IPS-15b (cell line): ENCODE data around the gene MAPK1.
"Not testable (repeated sequence)": the region's sequence is repeated elsewhere in the genome, so short reads cannot be mapped to it uniquely, and the experiment has no call there.

Experiments
- H3K27me3 ChIP-seq: one replicate; pipeline ENCODE4 v1.6.1; 2013; ENCODE audit warnings: low read length; ENCODE audit not compliant: control insufficient read depth, insufficient read depth
- H3K36me3 ChIP-seq: one replicate; pipeline ENCODE4 v1.6.1; 2013; ENCODE audit warnings: low read length; ENCODE audit not compliant: control insufficient read depth, insufficient read depth
- H3K4me1 ChIP-seq: one replicate; pipeline ENCODE4 v1.6.1; 2013; ENCODE audit warnings: mild to moderate bottlenecking, low read length; ENCODE audit not compliant: control insufficient read depth, insufficient read depth
- H3K4me3 ChIP-seq: one replicate; pipeline ENCODE4 v1.5.1; 2013; ENCODE audit warnings: low read depth, low read length
- H3K9ac ChIP-seq: one replicate; pipeline ENCODE4 v1.6.1; 2013; ENCODE audit warnings: low read depth, mild to moderate bottlenecking, low read length
- H3K9me3 ChIP-seq: one replicate; pipeline ENCODE4 v1.6.1; 2013; ENCODE audit warnings: mild to moderate bottlenecking, low read length; ENCODE audit not compliant: control insufficient read depth, insufficient read depth

Gene MAPK1

GRCh38 chr22:21902296-21903087 is 35.0 kb upstream of the MAPK1 start:
- Histone ChIP-seq H3K36me3 (no peaks in the 10 kb centered on the region), H3K9me3 (no peaks in the 10 kb centered on the region), H3K4me3 (no peak overlapping the region), H3K9ac (no peak overlapping the region), H3K27me3 (no peaks in the 10 kb centered on the region), H3K4me1 (no peaks in the 10 kb centered on the region)

- no peak overlapping the region for H3K4me3 ChIP-seq
- H3K27me3 ChIP-seq = no peaks in the 10 kb centered on the region
- no peak overlapping the region for H3K9ac ChIP-seq
- no peaks in the 10 kb centered on the region for H3K9me3 ChIP-seq
- no peaks in the 10 kb centered on the region for H3K36me3 ChIP-seq
- H3K4me1 ChIP-seq = no peaks in the 10 kb centered on the region
Measured at GRCh38 chr22:21898354-21898896, 31.0 kb upstream of the MAPK1 start.

- no peaks in the 10 kb centered on the region for H3K36me3 ChIP-seq
- H3K9me3 ChIP-seq = no peaks in the 10 kb centered on the region
- no peaks in the 10 kb centered on the region for H3K27me3 ChIP-seq
Measured at GRCh38 chr22:21896951-21897513, 29.6 kb upstream of the MAPK1 start.

GRCh38 chr22:21896275-21896674 is 28.8 kb upstream of the MAPK1 start:
- H3K27me3 ChIP-seq, H3K9ac ChIP-seq, H3K4me3 ChIP-seq, H3K4me1 ChIP-seq, H3K9me3 ChIP-seq, H3K36me3 ChIP-seq: not testable (repeated sequence)

More at GRCh38 chr22:21896951-21897513, 29.6 kb upstream of the MAPK1 start:
- Histone ChIP-seq H3K4me3 (no peak overlapping the region), H3K9ac (no peak overlapping the region), H3K4me1 (no peaks in the 10 kb centered on the region)

- no peaks in the 10 kb centered on the region for H3K36me3 ChIP-seq
- H3K9ac ChIP-seq = no peak overlapping the region
- no peaks in the 10 kb centered on the region for H3K4me1 ChIP-seq
- H3K9me3 ChIP-seq = no peaks in the 10 kb centered on the region
- no peak overlapping the region for H3K4me3 ChIP-seq
- no peaks in the 10 kb centered on the region for H3K27me3 ChIP-seq
Measured at GRCh38 chr22:21894799-21895198, 27.4 kb upstream of the MAPK1 start.

- no peaks in the 10 kb centered on the region for H3K36me3 ChIP-seq
- no peak overlapping the region for H3K9ac ChIP-seq
- no peaks in the 10 kb centered on the region for H3K4me1 ChIP-seq
- no peak overlapping the region for H3K4me3 ChIP-seq
- H3K27me3 ChIP-seq = no peaks in the 10 kb centered on the region
- no peaks in the 10 kb centered on the region for H3K9me3 ChIP-seq
Measured at GRCh38 chr22:21889251-21889990, 22.0 kb upstream of the MAPK1 start.

GRCh38 chr22:21887841-21888240 is 20.4 kb upstream of the MAPK1 start:
- H3K4me3 ChIP-seq = no peak overlapping the region
- no peaks in the 10 kb centered on the region for H3K9me3 ChIP-seq
- no peaks in the 10 kb centered on the region for H3K36me3 ChIP-seq
- no peaks in the 10 kb centered on the region for H3K4me1 ChIP-seq
- H3K27me3 ChIP-seq = no peaks in the 10 kb centered on the region
- H3K9ac ChIP-seq = no peak overlapping the region

GRCh38 chr22:21883930-21884329 is 16.5 kb upstream of the MAPK1 start:
- not testable (repeated sequence) for H3K4me3 ChIP-seq, H3K9me3 ChIP-seq, H3K27me3 ChIP-seq, H3K9ac ChIP-seq, H3K4me1 ChIP-seq, H3K36me3 ChIP-seq

GRCh38 chr22:21882754-21883333 is 15.4 kb upstream of the MAPK1 start:
- H3K4me3 ChIP-seq, H3K27me3 ChIP-seq: not testable (repeated sequence)

GRCh38 chr22:21881841-21882753 is 14.7 kb upstream of the MAPK1 start:
- no peaks in the 10 kb centered on the region for H3K36me3 ChIP-seq
- no peaks in the 10 kb centered on the region for H3K4me1 ChIP-seq
- no peaks in the 10 kb centered on the region for H3K27me3 ChIP-seq
- H3K9ac ChIP-seq = no peak overlapping the region
- H3K9me3 ChIP-seq = no peaks in the 10 kb centered on the region
- no peak overlapping the region for H3K4me3 ChIP-seq

More at GRCh38 chr22:21882754-21883333, 15.4 kb upstream of the MAPK1 start:
- not testable (repeated sequence) for H3K4me1 ChIP-seq, H3K9ac ChIP-seq, H3K36me3 ChIP-seq, H3K9me3 ChIP-seq
